HepG2 (cell line): ENCODE measurements around the gene ULK4.

Source experiments
- EP300 ChIP-seq, 3 experiments: sonication (generic) in 1 of 3; formaldehyde crosslinking in 1 of 3; IDR thresholded peaks; 2 replicates each; pipeline versions ENCODE4 v1.5.1 to v1.6.1; 2011 to 2020; ENCODE audit warnings: low read depth in 2 of 3, low read length in 2 of 3, borderline replicate concordance in 1 of 3, improper control_type of control experiment in 1 of 3, mild to moderate bottlenecking in 1 of 3, missing genetic modification reagents in 1 of 3, moderate library complexity in 1 of 3
- MAFK ChIP-seq, 2 experiments: IDR thresholded peaks in 1 of 2; conservative IDR thresholded peaks in 1 of 2; 2 replicates each; pipeline ENCODE4 v1.6.1; 2011; ENCODE audit warnings: improper control_type of control experiment in 2 of 2, low read length in 2 of 2
- MED8 ChIP-seq: sonication (generic); formaldehyde crosslinking; IDR thresholded peaks from 2 replicates; pipeline ENCODE4 v1.8.1; 2023; ENCODE audit warnings: mild to moderate bottlenecking, missing genetic modification reagents; ENCODE audit not compliant: insufficient replicate concordance
- MXI1 ChIP-seq: IDR thresholded peaks from 3 replicates; pipeline ENCODE4 v1.6.1; 2012; ENCODE audit warnings: low read depth, low read length, inconsistent platforms, borderline replicate concordance
- POLR2A ChIP-seq, 2 experiments: IDR thresholded peaks; 2 replicates each; pipeline ENCODE4 v1.6.1; 2011; ENCODE audit warnings: low read depth in 2 of 2, low read length in 2 of 2, mild to moderate bottlenecking in 1 of 2, moderate library complexity in 1 of 2; ENCODE audit not compliant: insufficient read depth in 1 of 2
- REST ChIP-seq, 2 experiments: IDR thresholded peaks; 2 replicates each; pipeline ENCODE4 v1.6.1; 2011 to 2012; ENCODE audit warnings: low read length in 2 of 2, borderline replicate concordance in 1 of 2, low read depth in 1 of 2, mild to moderate bottlenecking in 1 of 2, moderate library complexity in 1 of 2
- RFX1 ChIP-seq: fragments of 450-650 bp; IDR thresholded peaks from 2 replicates; pipeline ENCODE4 v1.6.1; 2017
- RFX3 ChIP-seq: IDR thresholded peaks from 2 replicates; pipeline ENCODE4 v1.6.1; 2016; ENCODE audit warnings: missing biosample characterization, missing genetic modification reagents
- RXRB ChIP-seq: IDR thresholded peaks from 2 replicates; pipeline ENCODE4 v1.6.1; 2016; ENCODE audit warnings: borderline replicate concordance, missing genetic modification reagents, missing compliant biosample characterization
- ZBTB4 ChIP-seq: sonication (generic); formaldehyde crosslinking; IDR thresholded peaks from 2 replicates; pipeline ENCODE4 v1.4.0; 2020; ENCODE audit warnings: missing genetic modification reagents, mild to moderate bottlenecking, borderline replicate concordance
- TF ChIP-seq, protein P1 (sequence below): IDR thresholded peaks from 2 replicates; pipeline ENCODE4 v1.6.1; 2016; ENCODE audit warnings: low read depth, control low read depth
- TF ChIP-seq, protein P2 (sequence below), 2 experiments: sonication (generic) in 1 of 2; formaldehyde crosslinking in 1 of 2; IDR thresholded peaks; 2 replicates each; pipeline versions ENCODE4 v1.6.1 to v1.9.0; 2014 to 2022; ENCODE audit warnings: antibody characterized with exemption in 1 of 2, borderline replicate concordance in 1 of 2, inconsistent platforms in 1 of 2, low read depth in 1 of 2, missing genetic modification reagents in 1 of 2

GRCh38 chr3:41697702-41698101 is 264.2 kb downstream of the ULK4 start:
- no peak for TF ChIP-seq MAFK (conservative IDR thresholded peaks at IDR 0.05 in 1 of 2, IDR thresholded peaks at IDR 0.05 in 1 of 2; ENCODE audit: low read length in 2 of 2)
- TF ChIP-seq, protein P1, sequence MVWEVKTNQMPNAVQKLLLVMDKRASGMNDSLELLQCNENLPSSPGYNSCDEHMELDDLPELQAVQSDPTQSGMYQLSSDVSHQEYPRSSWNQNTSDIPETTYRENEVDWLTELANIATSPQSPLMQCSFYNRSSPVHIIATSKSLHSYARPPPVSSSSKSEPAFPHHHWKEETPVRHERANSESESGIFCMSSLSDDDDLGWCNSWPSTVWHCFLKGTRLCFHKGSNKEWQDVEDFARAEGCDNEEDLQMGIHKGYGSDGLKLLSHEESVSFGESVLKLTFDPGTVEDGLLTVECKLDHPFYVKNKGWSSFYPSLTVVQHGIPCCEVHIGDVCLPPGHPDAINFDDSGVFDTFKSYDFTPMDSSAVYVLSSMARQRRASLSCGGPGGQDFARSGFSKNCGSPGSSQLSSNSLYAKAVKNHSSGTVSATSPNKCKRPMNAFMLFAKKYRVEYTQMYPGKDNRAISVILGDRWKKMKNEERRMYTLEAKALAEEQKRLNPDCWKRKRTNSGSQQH (CRISPR knock-in tag), result no peak
- TF ChIP-seq, protein P2, sequence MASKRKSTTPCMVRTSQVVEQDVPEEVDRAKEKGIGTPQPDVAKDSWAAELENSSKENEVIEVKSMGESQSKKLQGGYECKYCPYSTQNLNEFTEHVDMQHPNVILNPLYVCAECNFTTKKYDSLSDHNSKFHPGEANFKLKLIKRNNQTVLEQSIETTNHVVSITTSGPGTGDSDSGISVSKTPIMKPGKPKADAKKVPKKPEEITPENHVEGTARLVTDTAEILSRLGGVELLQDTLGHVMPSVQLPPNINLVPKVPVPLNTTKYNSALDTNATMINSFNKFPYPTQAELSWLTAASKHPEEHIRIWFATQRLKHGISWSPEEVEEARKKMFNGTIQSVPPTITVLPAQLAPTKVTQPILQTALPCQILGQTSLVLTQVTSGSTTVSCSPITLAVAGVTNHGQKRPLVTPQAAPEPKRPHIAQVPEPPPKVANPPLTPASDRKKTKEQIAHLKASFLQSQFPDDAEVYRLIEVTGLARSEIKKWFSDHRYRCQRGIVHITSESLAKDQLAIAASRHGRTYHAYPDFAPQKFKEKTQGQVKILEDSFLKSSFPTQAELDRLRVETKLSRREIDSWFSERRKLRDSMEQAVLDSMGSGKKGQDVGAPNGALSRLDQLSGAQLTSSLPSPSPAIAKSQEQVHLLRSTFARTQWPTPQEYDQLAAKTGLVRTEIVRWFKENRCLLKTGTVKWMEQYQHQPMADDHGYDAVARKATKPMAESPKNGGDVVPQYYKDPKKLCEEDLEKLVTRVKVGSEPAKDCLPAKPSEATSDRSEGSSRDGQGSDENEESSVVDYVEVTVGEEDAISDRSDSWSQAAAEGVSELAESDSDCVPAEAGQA (IDR thresholded peaks at IDR 0.05; ENCODE audit: low read depth), result no peak
- TF ChIP-seq, protein P2 (CRISPR knock-in tag; IDR thresholded peaks at IDR 0.05; ENCODE audit: borderline replicate concordance), result no peak
- TF ChIP-seq REST (IDR thresholded peaks at IDR 0.05; ENCODE audit: borderline replicate concordance in 1 of 2, low read depth in 1 of 2, low read length in 2 of 2), result no peak
- no peak for TF ChIP-seq RFX3 (CRISPR knock-in tag)
- TF ChIP-seq POLR2A (IDR thresholded peaks at IDR 0.05; ENCODE audit: insufficient read depth in 1 of 2, low read depth in 2 of 2, low read length in 2 of 2), result no peak
- TF ChIP-seq MXI1, result no peak
- no peak for TF ChIP-seq EP300 (IDR thresholded peaks at IDR 0.05; ENCODE audit: low read depth in 2 of 2, low read length in 2 of 2)
- no peak for TF ChIP-seq EP300 (CRISPR knock-in tag; IDR thresholded peaks at IDR 0.05; ENCODE audit: borderline replicate concordance)
- no peak for TF ChIP-seq MED8 (CRISPR knock-in tag)
- no peak for TF ChIP-seq ZBTB4 (CRISPR knock-in tag)
- TF ChIP-seq RFX1, result no peak
- TF ChIP-seq RXRB, result no peak
